Neuron (in vitro differentiated cells): ENCODE results near the gene FOXD4L6.
"Not testable (repeated sequence)": the region's sequence is repeated elsewhere in the genome, so short reads cannot be mapped to it uniquely, and the experiment has no call there.

Source experiments
- H2AFZ ChIP-seq: one replicate; pipeline ENCODE4 v1.6.1; 2013; ENCODE audit warnings: low read depth, mild to moderate bottlenecking, inconsistent platforms, low read length, moderate library complexity
- H3K27me3 ChIP-seq: one replicate; pipeline ENCODE4 v1.6.1; 2013; ENCODE audit warnings: low read length; ENCODE audit not compliant: insufficient read depth
- H3K36me3 ChIP-seq: one replicate; pipeline ENCODE4 v1.6.1; 2013; ENCODE audit warnings: low read length; ENCODE audit not compliant: insufficient read depth
- H3K4me1 ChIP-seq: one replicate; pipeline ENCODE4 v1.6.1; 2013; ENCODE audit warnings: low read length; ENCODE audit not compliant: insufficient read depth
- H3K4me3 ChIP-seq: 2 replicates; pipeline ENCODE4 v1.5.1; 2013; ENCODE audit warnings: mild to moderate bottlenecking, low read length, moderate library complexity
- H3K9me3 ChIP-seq: one replicate; pipeline ENCODE4 v1.6.1; 2013; ENCODE audit warnings: low read length

Gene FOXD4L6

DNA sequence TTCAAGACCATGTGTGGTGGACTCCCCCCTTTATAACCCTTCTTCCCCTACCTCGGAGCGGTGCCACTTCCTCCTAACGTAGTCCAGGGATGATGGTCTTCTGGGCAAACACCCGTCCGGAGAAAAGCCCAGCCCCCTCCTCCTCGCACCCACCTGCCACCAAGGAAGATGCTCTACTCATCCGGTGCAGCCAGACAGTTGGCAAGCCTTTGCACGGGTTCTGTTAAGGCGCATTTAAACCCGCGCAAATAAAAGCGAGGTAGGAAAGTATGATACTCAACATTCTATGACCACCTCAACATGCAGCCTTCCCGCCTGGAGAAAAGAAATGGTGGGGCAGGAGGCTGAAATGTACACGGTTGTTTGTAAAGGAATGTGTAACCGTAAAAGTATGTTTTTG, at the start of gene FOXD4L6:
FOXD4L6 (minus strand) TSS at position 101 of the 400 bp plus-strand sequence. CDS start 298 bp downstream, outside the sequence.
- H2AFZ ChIP-seq, H3K36me3 ChIP-seq, H3K4me1 ChIP-seq, H3K9me3 ChIP-seq, H3K4me3 ChIP-seq, H3K27me3 ChIP-seq: not testable (repeated sequence)

DNA sequence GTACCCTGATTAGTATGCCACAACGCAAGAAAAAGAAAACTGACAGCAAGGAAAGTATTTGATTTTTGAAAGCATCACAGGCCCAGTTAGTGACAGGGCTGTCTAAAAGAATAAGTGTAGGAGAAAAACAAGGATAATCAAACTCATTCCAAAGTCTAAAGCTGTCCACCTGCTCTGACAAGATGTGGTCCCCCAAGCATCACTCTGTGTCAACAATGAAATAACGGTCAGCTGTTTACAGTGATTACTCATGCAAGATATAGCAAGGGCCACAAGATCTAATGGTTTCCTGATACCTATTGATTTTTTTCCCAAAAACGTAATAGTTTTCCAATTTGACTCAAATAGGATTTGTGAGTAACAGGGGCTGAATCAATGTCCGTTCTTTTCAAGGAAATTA, 46.5 kb upstream of the FOXD4L6 start:
- H3K9me3 ChIP-seq, H3K4me1 ChIP-seq, H3K27me3 ChIP-seq, H3K36me3 ChIP-seq, H2AFZ ChIP-seq, H3K4me3 ChIP-seq: not testable (repeated sequence)

DNA sequence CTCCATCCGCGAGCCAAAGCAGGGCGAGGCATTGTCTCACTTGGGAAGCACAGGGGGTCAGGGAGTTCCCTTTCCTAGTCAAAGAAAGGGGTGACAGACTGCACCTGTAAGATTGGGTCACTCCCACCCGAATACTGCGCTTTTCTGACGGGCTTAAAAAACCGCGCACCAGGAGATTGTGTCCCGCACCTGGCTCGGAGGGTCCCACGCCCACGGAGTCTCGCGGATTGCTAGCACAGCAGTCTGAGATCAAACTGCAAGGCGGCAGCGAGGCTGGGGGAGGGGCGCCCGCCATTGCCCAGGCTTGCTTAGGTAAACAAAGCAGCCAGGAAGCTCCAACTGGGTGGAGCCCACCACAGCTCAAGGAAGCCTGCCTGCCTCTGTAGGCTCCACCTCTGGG, 21.6 kb upstream of the FOXD4L6 start:
- H3K9me3 ChIP-seq, H3K4me1 ChIP-seq, H3K4me3 ChIP-seq, H3K36me3 ChIP-seq, H3K27me3 ChIP-seq, H2AFZ ChIP-seq: not testable (repeated sequence)

DNA sequence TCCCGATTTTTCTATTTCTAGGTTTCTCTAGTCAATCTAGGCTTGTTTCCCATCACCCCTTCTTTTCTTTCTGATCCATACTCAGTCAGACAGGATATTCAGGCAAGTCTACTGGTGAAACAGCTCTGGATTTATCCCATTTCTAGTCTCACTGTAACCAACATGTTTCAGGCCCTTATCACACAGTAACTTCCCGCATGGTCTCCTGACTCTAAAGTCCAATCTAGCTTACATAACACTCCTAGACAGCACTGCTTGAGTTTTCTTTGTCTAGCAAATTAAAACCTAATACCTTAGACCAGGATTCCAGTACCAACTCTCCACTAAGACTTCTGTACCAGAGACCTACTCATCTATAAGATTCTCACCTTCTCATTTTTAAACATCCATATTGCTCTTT, 13.4 kb upstream of the FOXD4L6 start:
- H3K4me1 ChIP-seq: not testable (repeated sequence)

DNA sequence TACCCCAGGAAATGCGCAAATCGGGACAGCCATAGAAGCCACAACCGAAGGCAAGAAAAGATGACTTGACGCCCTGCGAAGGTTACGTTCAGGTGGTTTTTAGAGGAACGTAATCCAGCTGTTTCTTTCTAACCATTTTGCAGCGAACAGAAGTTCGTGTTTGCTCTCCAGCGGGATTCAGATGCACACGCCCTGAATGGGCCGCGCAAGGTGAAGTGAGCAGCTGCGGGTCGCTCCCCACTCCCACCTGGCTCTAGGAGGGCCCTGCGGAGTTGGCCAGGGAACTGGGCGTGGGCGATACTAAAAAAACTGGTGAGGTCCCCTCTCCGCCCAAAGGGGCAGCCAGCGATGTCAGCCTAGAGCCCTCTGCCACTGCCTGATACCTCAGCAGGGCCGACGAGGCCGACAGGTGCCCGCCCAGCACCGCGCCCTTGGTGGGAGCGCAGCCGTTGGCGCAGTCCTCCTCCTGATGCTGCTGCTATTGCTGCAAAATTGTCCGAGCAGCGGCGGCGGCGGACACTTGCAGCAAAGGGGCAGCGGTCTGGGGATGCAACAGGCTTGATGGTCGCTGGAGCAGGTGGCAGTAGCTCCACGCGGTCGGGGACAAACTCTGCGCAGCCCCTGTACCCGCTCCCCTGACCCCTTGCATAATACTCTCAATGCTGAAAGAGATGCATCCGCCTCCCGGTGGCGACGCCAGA, 1.6 kb downstream of the FOXD4L6 start:
- H3K36me3 ChIP-seq, H2AFZ ChIP-seq, H3K9me3 ChIP-seq, H3K4me1 ChIP-seq, H3K27me3 ChIP-seq, H3K4me3 ChIP-seq: not testable (repeated sequence)

More for the DNA sequence above, 13.4 kb upstream of the FOXD4L6 start:
- not testable (repeated sequence) for H3K27me3 ChIP-seq, H2AFZ ChIP-seq, H3K36me3 ChIP-seq, H3K9me3 ChIP-seq, H3K4me3 ChIP-seq

DNA sequence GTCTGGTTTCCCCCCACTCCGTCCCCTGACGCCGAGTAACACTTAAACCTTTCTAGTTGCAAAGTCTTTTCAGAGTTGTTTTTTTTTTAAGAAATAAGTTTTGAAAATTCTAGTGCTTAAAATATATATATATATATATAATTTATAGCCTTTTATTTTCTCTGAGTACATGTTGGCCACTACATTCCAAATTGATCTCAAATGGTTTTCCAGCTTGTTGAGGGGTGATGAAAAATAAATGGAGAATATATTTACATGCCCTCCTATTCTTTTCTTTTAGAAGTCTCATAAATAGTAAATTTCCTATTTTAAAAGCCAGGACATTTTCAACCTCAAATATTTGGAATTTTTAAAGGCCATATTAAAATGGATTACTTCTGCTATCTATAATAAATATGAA, 2.5 kb downstream of the FOXD4L6 start:
- H3K4me1 ChIP-seq, H3K4me3 ChIP-seq, H3K27me3 ChIP-seq, H3K9me3 ChIP-seq, H2AFZ ChIP-seq, H3K36me3 ChIP-seq: not testable (repeated sequence)

DNA sequence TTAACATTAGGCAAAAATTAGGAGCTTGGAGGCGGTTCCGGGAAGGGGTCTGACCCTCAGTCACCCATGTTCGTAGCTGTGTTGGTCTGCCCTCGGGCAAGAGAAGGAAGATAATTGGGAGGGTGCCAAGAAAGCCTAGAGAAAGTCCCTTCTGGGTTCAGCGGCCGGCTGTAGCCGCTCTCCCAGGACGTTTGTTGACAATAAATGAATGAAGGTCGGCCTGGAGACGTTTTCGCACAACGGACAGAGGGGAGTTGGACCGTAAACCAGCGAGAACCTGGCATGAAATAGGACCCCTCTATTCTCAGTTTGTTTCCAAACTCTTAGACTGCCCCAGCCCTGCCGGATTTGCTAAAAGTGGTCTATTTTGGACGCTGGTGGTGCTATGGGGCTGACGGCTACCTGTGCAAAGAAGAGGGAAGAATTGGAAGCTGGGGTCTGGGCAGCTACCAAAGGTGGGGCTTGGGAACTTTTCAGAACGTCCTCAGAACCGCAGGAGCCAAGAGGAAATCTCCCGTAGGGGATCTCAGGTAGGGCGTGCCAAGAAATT, 3.3 kb downstream of the FOXD4L6 start:
- H3K36me3 ChIP-seq, H3K4me3 ChIP-seq, H3K4me1 ChIP-seq, H3K27me3 ChIP-seq, H3K9me3 ChIP-seq, H2AFZ ChIP-seq: not testable (repeated sequence)

DNA sequence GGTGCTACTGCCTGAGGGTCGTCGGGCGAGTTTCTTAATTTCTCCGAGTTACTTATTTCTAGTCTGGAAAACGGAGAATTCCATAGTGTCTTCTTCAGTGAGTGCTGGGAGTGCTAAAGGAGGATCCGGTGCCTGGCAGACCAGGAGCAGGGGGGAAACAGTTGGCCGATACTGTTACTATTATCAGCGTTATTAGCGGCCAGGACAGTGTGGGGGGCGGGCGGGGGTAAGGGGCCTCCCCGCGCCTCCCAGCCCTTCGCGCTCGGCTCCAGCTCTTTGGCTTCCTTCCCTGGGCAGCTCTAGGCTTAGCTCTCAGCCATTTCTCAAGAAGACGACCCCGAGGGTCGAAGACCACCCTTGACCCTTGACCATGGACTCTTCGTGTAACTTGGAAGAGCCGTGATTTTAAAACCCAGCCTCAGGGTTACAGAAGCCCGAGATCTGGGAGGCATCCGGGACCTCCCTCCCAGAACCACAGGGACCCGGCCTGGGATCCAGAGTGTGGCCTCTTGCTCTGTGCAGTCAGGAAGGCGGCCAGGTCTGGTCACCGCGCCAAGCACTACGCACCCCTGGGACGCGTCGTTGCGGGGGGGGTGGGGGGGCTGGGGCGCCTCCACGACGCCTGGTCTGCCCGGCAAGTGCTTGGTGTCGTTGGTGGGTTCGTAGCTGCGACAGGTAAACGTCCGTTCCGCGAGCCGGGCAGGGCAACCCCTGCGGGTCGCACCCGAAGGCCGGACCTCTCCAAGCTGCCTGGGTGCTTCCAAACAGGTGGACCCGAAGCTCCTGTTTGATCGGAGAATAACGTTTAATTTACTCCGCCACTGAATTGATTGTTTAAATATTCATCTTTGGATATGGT, 4.0 kb downstream of the FOXD4L6 start:
- H3K4me3 ChIP-seq, H3K36me3 ChIP-seq, H3K27me3 ChIP-seq, H3K9me3 ChIP-seq, H3K4me1 ChIP-seq, H2AFZ ChIP-seq: not testable (repeated sequence)

DNA sequence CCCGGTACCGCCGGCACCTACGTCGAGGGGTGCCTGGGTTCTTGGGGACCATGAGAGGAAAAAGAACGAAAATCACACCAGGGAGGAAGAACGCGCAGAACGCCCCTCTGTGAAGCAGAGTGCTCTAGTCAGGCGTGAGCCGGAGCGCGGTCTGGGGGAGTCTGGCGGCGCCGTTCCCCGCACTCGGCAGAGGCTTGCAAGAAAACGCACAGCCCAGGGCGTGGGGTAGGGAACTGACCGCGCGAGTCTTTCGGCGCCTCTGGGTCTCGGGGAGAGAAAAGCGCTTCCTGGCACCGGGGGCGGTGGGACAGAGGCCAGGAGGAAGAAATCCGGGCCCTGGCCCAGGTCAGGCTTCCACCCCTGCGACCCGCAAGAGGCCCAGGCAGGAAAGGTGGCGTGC, 4.7 kb downstream of the FOXD4L6 start:
- not testable (repeated sequence) for H3K4me1 ChIP-seq, H3K27me3 ChIP-seq, H3K9me3 ChIP-seq, H3K36me3 ChIP-seq, H3K4me3 ChIP-seq, H2AFZ ChIP-seq

DNA sequence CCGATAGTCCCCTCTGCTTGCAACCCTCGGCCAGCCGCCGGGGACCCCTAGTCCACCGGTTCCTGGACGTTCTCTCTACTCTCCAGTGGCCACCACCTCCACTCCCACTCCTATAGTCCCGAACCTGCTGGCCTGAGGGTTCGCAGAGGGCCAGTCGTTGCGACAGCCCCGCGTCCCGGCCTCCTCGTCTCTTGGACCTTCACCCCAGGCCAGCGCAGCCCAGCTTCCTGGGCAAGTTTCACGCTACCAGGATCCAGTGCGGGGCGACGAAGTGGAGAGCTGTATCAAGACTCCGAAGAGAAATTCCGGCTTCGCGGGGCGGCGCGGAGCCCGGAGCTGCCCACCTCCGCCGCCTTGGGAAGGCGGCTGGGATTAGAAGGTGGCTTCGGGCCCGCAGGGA, 5.1 kb downstream of the FOXD4L6 start:
- H2AFZ ChIP-seq, H3K27me3 ChIP-seq, H3K4me1 ChIP-seq, H3K9me3 ChIP-seq, H3K4me3 ChIP-seq, H3K36me3 ChIP-seq: not testable (repeated sequence)

DNA sequence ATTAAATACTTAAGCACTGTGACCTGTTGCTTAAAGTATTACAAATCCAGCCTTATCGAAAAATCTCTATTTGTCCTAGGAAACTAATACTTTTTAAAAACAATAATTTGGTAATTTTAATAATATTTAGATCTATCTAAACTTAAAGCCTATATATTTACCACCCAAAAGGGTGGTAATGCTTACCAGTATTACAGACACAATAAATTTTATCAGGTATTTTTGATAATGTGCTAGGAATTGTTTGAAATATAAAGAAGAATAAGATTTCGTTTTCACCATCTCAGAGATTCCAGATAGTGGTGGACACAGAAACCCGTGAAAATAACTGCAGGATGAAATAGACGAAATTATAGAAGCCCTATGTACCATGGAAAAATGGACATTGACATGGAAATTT, 7.8 kb downstream of the FOXD4L6 start:
- not testable (repeated sequence) for H2AFZ ChIP-seq, H3K27me3 ChIP-seq, H3K9me3 ChIP-seq, H3K36me3 ChIP-seq, H3K4me1 ChIP-seq, H3K4me3 ChIP-seq

DNA sequence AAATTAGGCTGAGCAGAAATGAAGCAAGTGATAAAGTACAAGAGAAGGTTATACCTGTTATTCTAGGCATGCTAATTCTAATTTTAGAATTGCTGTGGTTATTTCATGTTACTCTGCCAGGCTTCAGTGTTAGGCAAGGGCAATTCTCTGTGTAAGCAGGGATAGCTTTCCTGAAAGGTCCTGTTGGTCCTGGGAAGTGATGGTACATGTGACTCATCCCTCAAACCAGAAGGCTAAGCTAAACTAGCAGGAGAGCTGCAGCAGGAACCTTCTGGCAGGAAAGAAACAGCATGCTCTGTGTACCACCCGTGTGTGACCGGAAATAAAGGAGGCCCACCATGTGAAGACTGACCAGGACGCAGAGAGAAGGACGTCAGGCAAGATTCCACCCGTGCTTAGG, 8.8 kb downstream of the FOXD4L6 start:
- H2AFZ ChIP-seq, H3K9me3 ChIP-seq, H3K27me3 ChIP-seq, H3K4me3 ChIP-seq, H3K4me1 ChIP-seq, H3K36me3 ChIP-seq: not testable (repeated sequence)

DNA sequence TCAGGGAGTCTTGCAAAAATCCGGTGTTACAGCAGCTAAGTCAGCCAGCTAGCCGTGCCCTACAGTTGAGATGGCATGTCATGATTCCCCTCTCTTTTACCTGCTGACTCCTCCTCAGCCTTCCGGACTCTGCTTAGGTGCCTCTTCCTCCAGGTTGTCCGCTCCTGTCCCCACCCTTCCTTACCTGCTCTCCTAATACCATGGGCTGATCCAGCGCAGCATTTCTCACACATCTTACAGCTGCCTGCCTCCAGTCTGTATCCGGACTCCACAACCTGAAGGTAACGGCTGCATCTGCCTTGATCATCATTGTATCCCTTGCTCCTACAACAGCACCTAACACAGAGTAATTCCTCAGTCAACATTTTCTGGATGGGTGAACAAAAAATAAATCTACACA, 9.2 kb downstream of the FOXD4L6 start:
- not testable (repeated sequence) for H3K4me1 ChIP-seq, H3K36me3 ChIP-seq, H3K9me3 ChIP-seq, H3K27me3 ChIP-seq, H2AFZ ChIP-seq, H3K4me3 ChIP-seq

DNA sequence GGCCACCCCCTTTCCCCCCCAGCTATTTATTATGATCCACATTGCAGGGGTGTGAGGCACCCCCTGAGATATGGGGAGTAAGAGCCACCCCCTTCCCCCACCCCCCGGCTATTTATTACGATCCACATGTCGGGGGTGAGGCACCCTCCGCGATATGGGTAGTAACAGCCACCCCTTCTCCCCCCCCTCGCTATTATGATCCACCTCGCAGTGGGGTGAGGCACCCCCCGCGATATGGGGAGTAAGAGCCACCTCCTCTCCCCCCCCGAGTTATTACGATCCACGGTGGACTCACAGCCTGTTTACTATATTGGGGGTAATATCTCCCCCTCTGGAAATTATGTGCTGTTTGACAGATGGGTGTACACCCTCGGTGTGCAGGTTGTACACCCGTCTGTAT, 15.1 kb downstream of the FOXD4L6 start:
- H3K27me3 ChIP-seq, H3K9me3 ChIP-seq: not testable (repeated sequence)

More for the DNA sequence above, 15.1 kb downstream of the FOXD4L6 start:
- not testable (repeated sequence) for H2AFZ ChIP-seq, H3K36me3 ChIP-seq, H3K4me1 ChIP-seq, H3K4me3 ChIP-seq
